HEK293 (cell line): ENCODE results near the gene UTP18.
A peak's percentile ranks its signal among the peaks of the same experiment; 100 is the strongest.

Source experiments
- CTCF ChIA-PET: fragments of 350-600 bp; formaldehyde crosslinking; extraction: SDS; loops from one replicate; lab custom pipeline; 2021; ENCODE audit warnings: antibody characterized with exemption; lab: Yijun Ruan, JAX
- POLR2A ChIA-PET: fragments of 300-600 bp; formaldehyde crosslinking; extraction: SDS; loops from one replicate; lab custom pipeline; 2020; ENCODE audit warnings: antibody characterized with exemption, inconsistent platforms; lab: Yijun Ruan, JAX
- H3K27ac ChIP-seq: fragments of 200-500 bp; sonication (Bioruptor generic); 2 replicates; pipeline ENCODE4 v1.5.1; 2014; ENCODE audit warnings: low read depth, low read length, control low read depth, inconsistent platforms; ENCODE audit errors: extremely low read depth
- H3K36me3 ChIP-seq, 2 experiments: fragments of 200-500 bp in 1 of 2; sonication (Bioruptor generic) in 1 of 2; 1 replicate in 1 of 2; 2 replicates in 1 of 2; pipeline ENCODE4 v1.5.1; 2014 to 2017; ENCODE audit warnings: inconsistent platforms in 2 of 2, low read length in 2 of 2; ENCODE audit not compliant: control insufficient read depth in 2 of 2, insufficient read depth in 1 of 2
- H3K4me1 ChIP-seq: fragments of 200-500 bp; sonication (Bioruptor generic); 2 replicates; pipeline ENCODE4 v1.5.1; 2014; ENCODE audit warnings: mild to moderate bottlenecking, low read length, inconsistent platforms; ENCODE audit not compliant: control insufficient read depth, insufficient read depth
- H3K4me3 ChIP-seq: 2 replicates; pipeline ENCODE4 v1.5.1; 2011; ENCODE audit warnings: low read depth, mild to moderate bottlenecking, control low read depth, low read length, moderate library complexity
- H3K9me3 ChIP-seq: fragments of 200-500 bp; sonication (Bioruptor generic); 2 replicates; pipeline ENCODE4 v1.5.1; 2014; ENCODE audit warnings: low read depth, low read length, inconsistent platforms; ENCODE audit not compliant: control insufficient read depth, insufficient read depth
- GFI1B ChIP-seq: fragments of 450-650 bp; formaldehyde crosslinking; IDR thresholded peaks from 2 replicates; pipeline ENCODE4 v1.5.1; 2016; ENCODE audit warnings: missing biosample characterization, missing genetic modification characterization
- GLI2 ChIP-seq: fragments of 450-650 bp; formaldehyde crosslinking; IDR thresholded peaks from 2 replicates; pipeline ENCODE4; 2017; ENCODE audit warnings: missing biosample characterization, missing genetic modification characterization, low read depth, borderline replicate concordance
- GLIS1 ChIP-seq: fragments of 450-650 bp; formaldehyde crosslinking; IDR thresholded peaks from 2 replicates; pipeline ENCODE4 v1.5.1; 2016; ENCODE audit warnings: missing biosample characterization, missing genetic modification characterization
- KLF9 ChIP-seq: fragments of 450-650 bp; formaldehyde crosslinking; IDR thresholded peaks from 2 replicates; pipeline ENCODE4 v1.5.1; 2016; ENCODE audit warnings: missing biosample characterization, missing genetic modification characterization, low read depth
- MZF1 ChIP-seq: fragments of 450-650 bp; formaldehyde crosslinking; IDR thresholded peaks from 2 replicates; pipeline ENCODE4 v1.5.1; 2017; ENCODE audit warnings: missing biosample characterization, missing genetic modification characterization, borderline replicate concordance
- OVOL3 ChIP-seq: fragments of 450-650 bp; formaldehyde crosslinking; IDR thresholded peaks from 2 replicates; pipeline ENCODE4 v1.5.1; 2016; ENCODE audit warnings: missing biosample characterization, missing genetic modification characterization
- PRDM1 ChIP-seq: fragments of 450-650 bp; formaldehyde crosslinking; IDR thresholded peaks from 2 replicates; pipeline ENCODE4; 2016; ENCODE audit warnings: missing biosample characterization, missing genetic modification characterization
- RBAK ChIP-seq: fragments of 450-650 bp; formaldehyde crosslinking; IDR thresholded peaks from 2 replicates; pipeline ENCODE4 v1.5.1; 2016; ENCODE audit warnings: missing biosample characterization, missing genetic modification characterization
- REPIN1 ChIP-seq: fragments of 450-650 bp; formaldehyde crosslinking; IDR thresholded peaks from 2 replicates; pipeline ENCODE4 v1.5.1; 2017; ENCODE audit warnings: missing biosample characterization, missing genetic modification characterization, low read depth
- SCRT1 ChIP-seq: fragments of 450-650 bp; formaldehyde crosslinking; IDR thresholded peaks from 2 replicates; pipeline ENCODE4 v1.5.1; 2016; ENCODE audit warnings: missing biosample characterization, missing genetic modification characterization, borderline replicate concordance
- ZBTB1 ChIP-seq: fragments of 450-650 bp; formaldehyde crosslinking; IDR thresholded peaks from 2 replicates; pipeline ENCODE4 v1.5.1; 2016; ENCODE audit warnings: missing biosample characterization, missing genetic modification characterization
- ZFP3 ChIP-seq: fragments of 450-650 bp; formaldehyde crosslinking; IDR thresholded peaks from 2 replicates; pipeline ENCODE4 v1.5.1; 2016; ENCODE audit warnings: low read depth, missing biosample characterization, missing genetic modification characterization
- ZNF211 ChIP-seq: fragments of 450-650 bp; formaldehyde crosslinking; IDR thresholded peaks from 2 replicates; pipeline ENCODE4 v1.5.1; 2016; ENCODE audit warnings: low read depth, missing biosample characterization, missing genetic modification characterization
- ZNF221 ChIP-seq: fragments of 450-650 bp; formaldehyde crosslinking; IDR thresholded peaks from 2 replicates; pipeline ENCODE4 v1.5.1; 2017; ENCODE audit warnings: missing biosample characterization, missing genetic modification characterization, borderline replicate concordance
- ZNF274 ChIP-seq, 2 experiments: fragments of 200-500 bp in 1 of 2; fragments of 450-650 bp in 1 of 2; sonication (Bioruptor generic) in 1 of 2; formaldehyde crosslinking in 1 of 2; IDR thresholded peaks; 2 replicates each; pipeline versions ENCODE4 v1.5.1 to v1.6.1; 2014 to 2016; ENCODE audit warnings: borderline replicate concordance in 1 of 2, inconsistent platforms in 1 of 2, low read length in 1 of 2, missing biosample characterization in 1 of 2, missing genetic modification characterization in 1 of 2
- ZNF600 ChIP-seq: fragments of 450-650 bp; formaldehyde crosslinking; IDR thresholded peaks from 2 replicates; pipeline ENCODE4 v1.5.1; 2016; ENCODE audit warnings: missing biosample characterization, missing genetic modification characterization
- ZNF624 ChIP-seq: fragments of 450-650 bp; formaldehyde crosslinking; IDR thresholded peaks from 2 replicates; pipeline ENCODE4 v1.5.1; 2017; ENCODE audit warnings: missing biosample characterization, missing genetic modification characterization
- ZNF629 ChIP-seq: fragments of 450-650 bp; formaldehyde crosslinking; IDR thresholded peaks from 2 replicates; pipeline ENCODE4 v1.5.1; 2017; ENCODE audit warnings: missing biosample characterization, missing genetic modification characterization
- ZNF677 ChIP-seq: fragments of 450-650 bp; IDR thresholded peaks from 2 replicates; pipeline ENCODE4 v1.5.0; 2018; ENCODE audit warnings: missing biosample characterization, mild to moderate bottlenecking, missing genetic modification characterization, moderate library complexity
- ZNF76 ChIP-seq: fragments of 450-650 bp; formaldehyde crosslinking; IDR thresholded peaks from 2 replicates; pipeline ENCODE4; 2016; ENCODE audit warnings: low read depth, missing biosample characterization, missing genetic modification characterization, borderline replicate concordance
- ZNF776 ChIP-seq: fragments of 450-650 bp; formaldehyde crosslinking; IDR thresholded peaks from 2 replicates; pipeline ENCODE4 v1.5.0; 2017; ENCODE audit warnings: missing biosample characterization, missing genetic modification characterization, borderline replicate concordance
- ZSCAN30 ChIP-seq: fragments of 450-650 bp; IDR thresholded peaks from 2 replicates; pipeline ENCODE4 v1.5.1; 2018; ENCODE audit warnings: missing biosample characterization, mild to moderate bottlenecking, missing genetic modification characterization, moderate library complexity
- TF ChIP-seq, protein P1 (sequence below): fragments of 450-650 bp; formaldehyde crosslinking; IDR thresholded peaks from 2 replicates; pipeline ENCODE4 v1.5.1; 2016; ENCODE audit warnings: missing biosample characterization, missing genetic modification characterization, borderline replicate concordance
- TF ChIP-seq, protein P2 (sequence below): fragments of 450-650 bp; formaldehyde crosslinking; IDR thresholded peaks from 2 replicates; pipeline ENCODE4 v1.5.1; 2016; ENCODE audit warnings: missing biosample characterization, missing genetic modification characterization, low read depth
- TF ChIP-seq, protein P3 (sequence below): fragments of 450-650 bp; formaldehyde crosslinking; IDR thresholded peaks from 2 replicates; pipeline ENCODE4 v1.5.1; 2017; ENCODE audit warnings: missing biosample characterization, missing genetic modification characterization

The UTP18 gene

DNA sequence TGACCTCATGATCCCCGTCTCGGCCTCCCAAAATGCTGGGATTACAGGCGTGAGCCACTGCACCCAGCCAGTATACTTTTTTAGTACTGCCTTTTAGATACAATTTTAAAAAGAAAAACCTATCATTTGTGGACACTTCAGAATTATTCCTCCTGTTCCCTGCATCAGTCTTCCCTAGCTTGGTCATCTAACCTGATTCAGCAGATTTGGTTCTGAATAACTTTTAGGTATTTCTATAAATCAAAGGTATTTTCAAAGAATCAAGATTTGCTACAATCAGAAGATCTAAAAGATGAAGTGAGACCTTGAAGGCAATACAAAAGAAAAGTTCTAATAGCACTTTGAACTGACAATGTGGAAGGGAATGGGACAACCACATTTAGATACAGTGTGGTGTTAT lies 30.5 kb upstream of the UTP18 start:
- TF ChIP-seq OVOL3 (tag by site-specific recombination): no peak
- TF ChIP-seq, protein P1, sequence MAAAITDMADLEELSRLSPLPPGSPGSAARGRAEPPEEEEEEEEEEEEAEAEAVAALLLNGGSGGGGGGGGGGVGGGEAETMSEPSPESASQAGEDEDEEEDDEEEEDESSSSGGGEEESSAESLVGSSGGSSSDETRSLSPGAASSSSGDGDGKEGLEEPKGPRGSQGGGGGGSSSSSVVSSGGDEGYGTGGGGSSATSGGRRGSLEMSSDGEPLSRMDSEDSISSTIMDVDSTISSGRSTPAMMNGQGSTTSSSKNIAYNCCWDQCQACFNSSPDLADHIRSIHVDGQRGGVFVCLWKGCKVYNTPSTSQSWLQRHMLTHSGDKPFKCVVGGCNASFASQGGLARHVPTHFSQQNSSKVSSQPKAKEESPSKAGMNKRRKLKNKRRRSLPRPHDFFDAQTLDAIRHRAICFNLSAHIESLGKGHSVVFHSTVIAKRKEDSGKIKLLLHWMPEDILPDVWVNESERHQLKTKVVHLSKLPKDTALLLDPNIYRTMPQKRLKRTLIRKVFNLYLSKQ (tag by site-specific recombination): no peak
- no peak for TF ChIP-seq PRDM1 (tag by site-specific recombination)
- TF ChIP-seq ZNF624 (tag by site-specific recombination): no peak
- TF ChIP-seq ZNF211 (tag by site-specific recombination): no peak
- TF ChIP-seq ZNF274 (IDR thresholded peaks at IDR 0.05; ENCODE audit: low read length): no peak
- TF ChIP-seq ZNF274 (tag by site-specific recombination; IDR thresholded peaks at IDR 0.05; ENCODE audit: borderline replicate concordance): no peak
- TF ChIP-seq KLF9 (tag by site-specific recombination): no peak
- TF ChIP-seq ZNF629 (tag by site-specific recombination): no peak
- TF ChIP-seq, protein P2, sequence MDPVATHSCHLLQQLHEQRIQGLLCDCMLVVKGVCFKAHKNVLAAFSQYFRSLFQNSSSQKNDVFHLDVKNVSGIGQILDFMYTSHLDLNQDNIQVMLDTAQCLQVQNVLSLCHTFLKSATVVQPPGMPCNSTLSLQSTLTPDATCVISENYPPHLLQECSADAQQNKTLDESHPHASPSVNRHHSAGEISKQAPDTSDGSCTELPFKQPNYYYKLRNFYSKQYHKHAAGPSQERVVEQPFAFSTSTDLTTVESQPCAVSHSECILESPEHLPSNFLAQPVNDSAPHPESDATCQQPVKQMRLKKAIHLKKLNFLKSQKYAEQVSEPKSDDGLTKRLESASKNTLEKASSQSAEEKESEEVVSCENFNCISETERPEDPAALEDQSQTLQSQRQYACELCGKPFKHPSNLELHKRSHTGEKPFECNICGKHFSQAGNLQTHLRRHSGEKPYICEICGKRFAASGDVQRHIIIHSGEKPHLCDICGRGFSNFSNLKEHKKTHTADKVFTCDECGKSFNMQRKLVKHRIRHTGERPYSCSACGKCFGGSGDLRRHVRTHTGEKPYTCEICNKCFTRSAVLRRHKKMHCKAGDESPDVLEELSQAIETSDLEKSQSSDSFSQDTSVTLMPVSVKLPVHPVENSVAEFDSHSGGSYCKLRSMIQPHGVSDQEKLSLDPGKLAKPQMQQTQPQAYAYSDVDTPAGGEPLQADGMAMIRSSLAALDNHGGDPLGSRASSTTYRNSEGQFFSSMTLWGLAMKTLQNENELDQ: no peak
- TF ChIP-seq ZNF600 (tag by site-specific recombination): no peak
- peaks cover 4% of the 10 kb centered on the region for H3K4me1 ChIP-seq
- H3K27ac ChIP-seq: no peak overlapping the region
- CTCF ChIA-PET: no interaction called here
- no peaks in the 10 kb centered on the region; a peak in 1 of 3 replicates for H3K36me3 ChIP-seq
- H3K9me3 ChIP-seq: no peaks in the 10 kb centered on the region
- H3K4me3 ChIP-seq: no peak overlapping the region
- POLR2A ChIA-PET: no interaction called here

DNA sequence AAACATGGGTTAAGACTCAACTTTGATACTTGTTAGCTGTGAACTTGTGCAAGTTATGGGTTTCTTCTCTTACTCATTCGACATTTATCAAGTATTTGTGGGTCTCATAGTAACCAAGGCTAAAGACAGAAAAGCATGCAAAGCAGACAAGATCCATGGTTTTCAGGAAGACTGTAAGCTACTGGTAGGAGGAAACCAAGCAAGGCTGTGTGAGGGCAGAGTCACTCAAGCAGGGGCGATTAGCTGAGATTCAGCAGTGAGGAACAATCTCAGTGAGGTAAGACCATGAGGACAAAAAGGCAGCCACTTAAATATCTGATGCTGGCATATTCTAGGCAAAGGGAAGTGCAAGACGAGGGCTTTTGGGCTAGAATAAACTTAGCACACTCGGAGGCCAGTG lies 30.0 kb upstream of the UTP18 start:
- H3K9me3 ChIP-seq: no peaks in the 10 kb centered on the region
- no peak overlapping the region for H3K4me3 ChIP-seq
- ChIA-PET POLR2A (no interaction called here), CTCF (no interaction called here)
- H3K4me1 ChIP-seq: peaks cover 3% of the 10 kb centered on the region; the same call in 1 of the 2 replicates
- H3K36me3 ChIP-seq: no peaks in the 10 kb centered on the region; a peak in 1 of 3 replicates
- TF ChIP-seq, protein P3, sequence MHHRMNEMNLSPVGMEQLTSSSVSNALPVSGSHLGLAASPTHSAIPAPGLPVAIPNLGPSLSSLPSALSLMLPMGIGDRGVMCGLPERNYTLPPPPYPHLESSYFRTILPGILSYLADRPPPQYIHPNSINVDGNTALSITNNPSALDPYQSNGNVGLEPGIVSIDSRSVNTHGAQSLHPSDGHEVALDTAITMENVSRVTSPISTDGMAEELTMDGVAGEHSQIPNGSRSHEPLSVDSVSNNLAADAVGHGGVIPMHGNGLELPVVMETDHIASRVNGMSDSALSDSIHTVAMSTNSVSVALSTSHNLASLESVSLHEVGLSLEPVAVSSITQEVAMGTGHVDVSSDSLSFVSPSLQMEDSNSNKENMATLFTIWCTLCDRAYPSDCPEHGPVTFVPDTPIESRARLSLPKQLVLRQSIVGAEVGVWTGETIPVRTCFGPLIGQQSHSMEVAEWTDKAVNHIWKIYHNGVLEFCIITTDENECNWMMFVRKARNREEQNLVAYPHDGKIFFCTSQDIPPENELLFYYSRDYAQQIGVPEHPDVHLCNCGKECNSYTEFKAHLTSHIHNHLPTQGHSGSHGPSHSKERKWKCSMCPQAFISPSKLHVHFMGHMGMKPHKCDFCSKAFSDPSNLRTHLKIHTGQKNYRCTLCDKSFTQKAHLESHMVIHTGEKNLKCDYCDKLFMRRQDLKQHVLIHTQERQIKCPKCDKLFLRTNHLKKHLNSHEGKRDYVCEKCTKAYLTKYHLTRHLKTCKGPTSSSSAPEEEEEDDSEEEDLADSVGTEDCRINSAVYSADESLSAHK (tag by site-specific recombination): no peak
- 0 out of 2 replicates have a peak, but pooled peaks have one; percentile 14 for TF ChIP-seq GFI1B (tag by site-specific recombination)
- no peak overlapping the region for H3K27ac ChIP-seq

DNA sequence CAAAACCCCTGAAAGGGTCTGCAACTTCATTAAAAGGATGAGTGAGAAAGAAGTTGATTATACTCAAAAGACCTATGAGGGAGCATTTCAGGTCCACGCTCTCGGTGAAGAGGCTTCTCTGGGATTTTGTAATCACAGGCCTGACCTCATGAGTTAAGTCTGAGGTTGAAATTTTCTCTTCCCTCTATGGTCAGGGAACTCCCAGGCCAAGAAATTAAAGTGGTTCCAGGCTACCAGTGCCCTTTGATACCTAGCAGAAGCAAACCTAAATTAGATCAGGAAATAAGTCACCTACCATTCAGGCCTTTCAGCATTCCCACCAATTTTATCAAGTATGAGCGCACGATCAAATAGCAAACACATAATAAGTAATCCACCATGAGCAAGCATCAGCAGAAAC lies 28.3 kb upstream of the UTP18 start:
- CTCF ChIA-PET: no interaction called here
- Histone ChIP-seq H3K4me3 (no peak overlapping the region), H3K9me3 (no peaks in the 10 kb centered on the region), H3K36me3 (peaks cover 0 to 7% of the 10 kb centered on the region in 2 experiments; a peak in 1 of 3 replicates), H3K27ac (no peak overlapping the region), H3K4me1 (peaks cover 3% of the 10 kb centered on the region; the same call in 1 of the 2 replicates)
- POLR2A ChIA-PET: no interaction called here
- TF ChIP-seq RBAK (tag by site-specific recombination) (no peak), ZSCAN30 (tag by site-specific recombination) (no peak), ZBTB1 (no peak), ZFP3 (tag by site-specific recombination) (no peak), ZNF677 (tag by site-specific recombination) (no peak), GLI2 (tag by site-specific recombination) (no peak), ZNF221 (tag by site-specific recombination) (no peak), GLIS1 (tag by site-specific recombination) (no peak), SCRT1 (tag by site-specific recombination) (no peak), ZNF76 (tag by site-specific recombination) (no peak), REPIN1 (tag by site-specific recombination) (no peak), MZF1 (no peak), ZNF776 (no peak)
